Central memory CD8-positive, alpha-beta T cell (primary cell): Measurements from ENCODE around the gene GAB1.

Experiments used
- ATAC-seq: fragments of 150-1000 bp; cut with Tn5 transposase; replicated peaks from 2 replicates; pipeline ENCODE4 v1.10.0; 2022; ENCODE audit warnings: mild to moderate bottlenecking, moderate FRiP score, moderate number of reproducible peaks; ENCODE audit not compliant: poor library complexity, severe bottlenecking; ENCODE audit errors: extremely low read depth
- DNase-seq, 2 donors: peaks; one replicate each; pipeline ENCODE4 v3.0.0; 2021; ENCODE audit warnings: low spot score in 2 of 2
- H3K27ac Mint-ChIP-seq: one replicate; pipeline ENCODE4 v1.8.0; 2022; ENCODE audit warnings: low read depth, mild to moderate bottlenecking, moderate library complexity, mixed read lengths
- H3K27me3 Mint-ChIP-seq: one replicate; pipeline ENCODE4 v1.8.0; 2022; ENCODE audit warnings: mixed read lengths
- H3K36me3 Mint-ChIP-seq: one replicate; pipeline ENCODE4 v1.8.0; 2022; ENCODE audit warnings: mild to moderate bottlenecking, moderate library complexity, mixed read lengths; ENCODE audit not compliant: insufficient read depth
- H3K4me1 Mint-ChIP-seq: one replicate; pipeline ENCODE4 v1.8.0; 2022; ENCODE audit warnings: mixed read lengths
- H3K4me3 Mint-ChIP-seq: one replicate; pipeline ENCODE4 v1.8.0; 2022; ENCODE audit warnings: mild to moderate bottlenecking, moderate library complexity, mixed read lengths
- H3K9me3 Mint-ChIP-seq: one replicate; pipeline ENCODE4 v1.8.0; 2022; ENCODE audit warnings: mixed read lengths

GAB1 gene

GRCh38 chr4:143355540-143356217 lies 19.0 kb downstream of the GAB1 start:
- Mint-ChIP-seq H3K4me3 (no peak overlapping the region), H3K36me3 (no peaks in the 10 kb centered on the region), H3K9me3 (no peaks in the 10 kb centered on the region), H3K4me1 (peaks cover 14% of the 10 kb centered on the region), H3K27ac (no peak overlapping the region), H3K27me3 (peaks cover 40% of the 10 kb centered on the region)
- DNase-seq = no peak
- no peak for ATAC-seq

- Mint-ChIP-seq H3K27me3 (peaks cover 37% of the 10 kb centered on the region), H3K36me3 (no peaks in the 10 kb centered on the region), H3K27ac (no peak overlapping the region), H3K9me3 (no peaks in the 10 kb centered on the region), H3K4me3 (no peak overlapping the region), H3K4me1 (peaks cover 14% of the 10 kb centered on the region)
- DNase-seq = no peak
- no peak for ATAC-seq
These were observed 19.8 kb downstream of the GAB1 start for GRCh38 chr4:143356493-143356892.

GRCh38 chr4:143357161-143357845 lies 20.6 kb downstream of the GAB1 start:
- Mint-ChIP-seq H3K4me3 (no peak overlapping the region), H3K36me3 (no peaks in the 10 kb centered on the region), H3K9me3 (no peaks in the 10 kb centered on the region), H3K27me3 (peaks cover 29% of the 10 kb centered on the region), H3K4me1 (peaks cover 14% of the 10 kb centered on the region), H3K27ac (no peak overlapping the region)
- ATAC-seq (no peak), DNase-seq (no peak)

GRCh38 chr4:143358419-143358818 lies 21.7 kb downstream of the GAB1 start:
- no peak overlapping the region for H3K4me3 Mint-ChIP-seq
- DNase-seq = no peak
- H3K4me1 Mint-ChIP-seq = peaks cover 14% of the 10 kb centered on the region
- H3K27me3 Mint-ChIP-seq = peaks cover 18% of the 10 kb centered on the region
- no peaks in the 10 kb centered on the region for H3K36me3 Mint-ChIP-seq
- no peaks in the 10 kb centered on the region for H3K9me3 Mint-ChIP-seq
- H3K27ac Mint-ChIP-seq = peak overlapping the region; percentile 35
- no peak for ATAC-seq

- ATAC-seq = peak; percentile 73
- H3K4me3 Mint-ChIP-seq = peak overlapping the region; percentile 21
- no peaks in the 10 kb centered on the region for H3K9me3 Mint-ChIP-seq
- peak overlapping the region; percentile 35 for H3K27ac Mint-ChIP-seq
- H3K4me1 Mint-ChIP-seq = peaks cover 14% of the 10 kb centered on the region
- peaks cover 11% of the 10 kb centered on the region for H3K27me3 Mint-ChIP-seq
- no peaks in the 10 kb centered on the region for H3K36me3 Mint-ChIP-seq
- no peak for DNase-seq
These were observed 22.4 kb downstream of the GAB1 start for GRCh38 chr4:143358923-143359643.

- H3K9me3 Mint-ChIP-seq = no peaks in the 10 kb centered on the region
- no peak for DNase-seq
- H3K4me1 Mint-ChIP-seq = peaks cover 14% of the 10 kb centered on the region
- H3K27ac Mint-ChIP-seq = peak overlapping the region; percentile 35
- no peaks in the 10 kb centered on the region for H3K36me3 Mint-ChIP-seq
- H3K27me3 Mint-ChIP-seq = peaks cover 9% of the 10 kb centered on the region
- H3K4me3 Mint-ChIP-seq = peak overlapping the region; percentile 21
- no peak for ATAC-seq
These were observed 23.0 kb downstream of the GAB1 start for GRCh38 chr4:143359644-143360193.

- no peaks in the 10 kb centered on the region for H3K9me3 Mint-ChIP-seq
- no peak overlapping the region for H3K4me3 Mint-ChIP-seq
- DNase-seq = no peak
- H3K4me1 Mint-ChIP-seq = peaks cover 14% of the 10 kb centered on the region
- ATAC-seq = no peak
- no peaks in the 10 kb centered on the region for H3K36me3 Mint-ChIP-seq
- H3K27me3 Mint-ChIP-seq = peaks cover 2% of the 10 kb centered on the region
- no peak overlapping the region for H3K27ac Mint-ChIP-seq
These were observed 24.4 kb downstream of the GAB1 start for GRCh38 chr4:143360838-143361625.

- H3K4me3 Mint-ChIP-seq = no peak overlapping the region
- H3K27ac Mint-ChIP-seq = no peak overlapping the region
- H3K36me3 Mint-ChIP-seq = no peaks in the 10 kb centered on the region
- no peak for ATAC-seq
- H3K4me1 Mint-ChIP-seq = peaks cover 14% of the 10 kb centered on the region
- H3K27me3 Mint-ChIP-seq = no peaks in the 10 kb centered on the region
- no peaks in the 10 kb centered on the region for H3K9me3 Mint-ChIP-seq
- no peak for DNase-seq
These were observed 25.8 kb downstream of the GAB1 start for GRCh38 chr4:143362349-143363046.

- Mint-ChIP-seq H3K4me1 (peaks cover 14% of the 10 kb centered on the region), H3K36me3 (no peaks in the 10 kb centered on the region), H3K4me3 (no peak overlapping the region), H3K27ac (no peak overlapping the region), H3K9me3 (no peaks in the 10 kb centered on the region), H3K27me3 (no peaks in the 10 kb centered on the region)
- DNase-seq = no peak
- no peak for ATAC-seq
These were observed 26.7 kb downstream of the GAB1 start for GRCh38 chr4:143363332-143363731.

GRCh38 chr4:143364063-143364462 lies 27.4 kb downstream of the GAB1 start:
- Mint-ChIP-seq H3K9me3 (no peaks in the 10 kb centered on the region), H3K27ac (no peak overlapping the region), H3K4me3 (no peak overlapping the region), H3K36me3 (no peaks in the 10 kb centered on the region), H3K4me1 (peaks cover 9% of the 10 kb centered on the region), H3K27me3 (no peaks in the 10 kb centered on the region)
- ATAC-seq = no peak
- no peak for DNase-seq

- Mint-ChIP-seq H3K9me3 (no peaks in the 10 kb centered on the region), H3K27me3 (peaks cover 20% of the 10 kb centered on the region), H3K27ac (no peak overlapping the region), H3K4me1 (no peaks in the 10 kb centered on the region), H3K4me3 (no peak overlapping the region), H3K36me3 (no peaks in the 10 kb centered on the region)
- DNase-seq = no peak
- ATAC-seq = no peak
These were observed 31.2 kb downstream of the GAB1 start for GRCh38 chr4:143367863-143368262.

GRCh38 chr4:143369552-143369951 lies 32.9 kb downstream of the GAB1 start:
- H3K27ac Mint-ChIP-seq = no peak overlapping the region
- ATAC-seq = no peak

More at GRCh38 chr4:143369552-143369951, 32.9 kb downstream of the GAB1 start:
- DNase-seq = no peak
- peaks cover 29% of the 10 kb centered on the region for H3K27me3 Mint-ChIP-seq
- H3K4me1 Mint-ChIP-seq = no peaks in the 10 kb centered on the region
- no peaks in the 10 kb centered on the region for H3K36me3 Mint-ChIP-seq
- no peaks in the 10 kb centered on the region for H3K9me3 Mint-ChIP-seq
- no peak overlapping the region for H3K4me3 Mint-ChIP-seq
